Measurements from ENCODE around the gene ISX.
"Not testable (repeated sequence)": the region's sequence is repeated elsewhere in the genome, so short reads cannot be mapped to it uniquely, and the experiment has no call there.

The ISX gene

GRCh38 chr22:35037089-35037488 lies 28.9 kb upstream of the ISX start:
- Histone ChIP-seq H3K27ac (ENCODE audit: low read length) (no peak overlapping the region), H3K9me3 (ENCODE audit: control insufficient read depth, low read depth, low read length) (no peaks in the 10 kb centered on the region), H3K4me1 (ENCODE audit: control insufficient read depth, low read depth, low read length) (peaks cover 4% of the 10 kb centered on the region), H3K36me3 (ENCODE audit: control insufficient read depth, low read depth, low read length) (no peaks in the 10 kb centered on the region), H3K4me3 (ENCODE audit: low read length) (no peak overlapping the region), H3K9ac (ENCODE audit: low read length) (no peak overlapping the region), H3K27me3 (ENCODE audit: control insufficient read depth, insufficient read depth, low read length) (no peaks in the 10 kb centered on the region)

- Histone ChIP-seq H3K4me1 (ENCODE audit: control insufficient read depth, low read depth, low read length) (no peaks in the 10 kb centered on the region), H3K4me3 (ENCODE audit: low read length) (no peak overlapping the region), H3K27me3 (ENCODE audit: control insufficient read depth, insufficient read depth, low read length) (no peaks in the 10 kb centered on the region), H3K27ac (ENCODE audit: low read length) (no peak overlapping the region), H3K36me3 (ENCODE audit: control insufficient read depth, low read depth, low read length) (no peaks in the 10 kb centered on the region), H3K9me3 (ENCODE audit: control insufficient read depth, low read depth, low read length) (no peaks in the 10 kb centered on the region), H3K9ac (ENCODE audit: low read length) (no peak overlapping the region)
Observed at GRCh38 chr22:35039625-35040024, 26.3 kb upstream of the ISX start.

GRCh38 chr22:35043252-35043933 lies 22.6 kb upstream of the ISX start:
- H3K36me3 ChIP-seq (ENCODE audit: control insufficient read depth, low read depth, low read length) = no peaks in the 10 kb centered on the region
- H3K9ac ChIP-seq (ENCODE audit: low read length) = no peak overlapping the region
- H3K4me1 ChIP-seq (ENCODE audit: control insufficient read depth, low read depth, low read length) = no peaks in the 10 kb centered on the region
- H3K4me3 ChIP-seq (ENCODE audit: low read length) = no peak overlapping the region
- H3K27me3 ChIP-seq (ENCODE audit: control insufficient read depth, insufficient read depth, low read length) = no peaks in the 10 kb centered on the region
- no peak overlapping the region for H3K27ac ChIP-seq (ENCODE audit: low read length)
- H3K9me3 ChIP-seq (ENCODE audit: control insufficient read depth, low read depth, low read length) = no peaks in the 10 kb centered on the region

- no peaks in the 10 kb centered on the region for H3K9me3 ChIP-seq (ENCODE audit: control insufficient read depth, low read depth, low read length)
- no peaks in the 10 kb centered on the region for H3K4me1 ChIP-seq (ENCODE audit: control insufficient read depth, low read depth, low read length)
- H3K27ac ChIP-seq (ENCODE audit: low read length) = no peak overlapping the region
- H3K4me3 ChIP-seq (ENCODE audit: low read length) = no peak overlapping the region
- no peaks in the 10 kb centered on the region for H3K27me3 ChIP-seq (ENCODE audit: control insufficient read depth, insufficient read depth, low read length)
- H3K36me3 ChIP-seq (ENCODE audit: control insufficient read depth, low read depth, low read length) = no peaks in the 10 kb centered on the region
- H3K9ac ChIP-seq (ENCODE audit: low read length) = no peak overlapping the region
Observed at GRCh38 chr22:35043934-35044319, 22.0 kb upstream of the ISX start.

- Histone ChIP-seq H3K36me3 (ENCODE audit: control insufficient read depth, low read depth, low read length) (no peaks in the 10 kb centered on the region), H3K4me3 (ENCODE audit: low read length) (no peak overlapping the region), H3K9me3 (ENCODE audit: control insufficient read depth, low read depth, low read length) (no peaks in the 10 kb centered on the region), H3K27me3 (ENCODE audit: control insufficient read depth, insufficient read depth, low read length) (no peaks in the 10 kb centered on the region), H3K27ac (ENCODE audit: low read length) (no peak overlapping the region), H3K9ac (ENCODE audit: low read length) (no peak overlapping the region), H3K4me1 (ENCODE audit: control insufficient read depth, low read depth, low read length) (no peaks in the 10 kb centered on the region)
Observed at GRCh38 chr22:35044607-35045390, 21.2 kb upstream of the ISX start.

- no peak overlapping the region for H3K27ac ChIP-seq (ENCODE audit: low read length)
Observed at GRCh38 chr22:35045451-35045850, 20.5 kb upstream of the ISX start.

GRCh38 chr22:35046744-35047462 lies 19.1 kb upstream of the ISX start:
- H3K27ac ChIP-seq (ENCODE audit: low read length) = no peak overlapping the region
- H3K9me3 ChIP-seq (ENCODE audit: control insufficient read depth, low read depth, low read length) = no peaks in the 10 kb centered on the region
- H3K4me1 ChIP-seq (ENCODE audit: control insufficient read depth, low read depth, low read length) = no peaks in the 10 kb centered on the region
- H3K4me3 ChIP-seq (ENCODE audit: low read length) = no peak overlapping the region
- H3K36me3 ChIP-seq (ENCODE audit: control insufficient read depth, low read depth, low read length) = no peaks in the 10 kb centered on the region
- H3K9ac ChIP-seq (ENCODE audit: low read length) = no peak overlapping the region
- no peaks in the 10 kb centered on the region for H3K27me3 ChIP-seq (ENCODE audit: control insufficient read depth, insufficient read depth, low read length)

More at GRCh38 chr22:35045451-35045850, 20.5 kb upstream of the ISX start:
- H3K9ac ChIP-seq (ENCODE audit: low read length) = no peak overlapping the region
- no peak overlapping the region for H3K4me3 ChIP-seq (ENCODE audit: low read length)
- H3K4me1 ChIP-seq (ENCODE audit: control insufficient read depth, low read depth, low read length) = no peaks in the 10 kb centered on the region
- H3K36me3 ChIP-seq (ENCODE audit: control insufficient read depth, low read depth, low read length) = no peaks in the 10 kb centered on the region
- no peaks in the 10 kb centered on the region for H3K9me3 ChIP-seq (ENCODE audit: control insufficient read depth, low read depth, low read length)
- H3K27me3 ChIP-seq (ENCODE audit: control insufficient read depth, insufficient read depth, low read length) = no peaks in the 10 kb centered on the region

- H3K36me3 ChIP-seq (ENCODE audit: control insufficient read depth, low read depth, low read length); H3K9me3 ChIP-seq (ENCODE audit: control insufficient read depth, low read depth, low read length); H3K27me3 ChIP-seq (ENCODE audit: control insufficient read depth, insufficient read depth, low read length); H3K27ac ChIP-seq (ENCODE audit: low read length); H3K4me1 ChIP-seq (ENCODE audit: control insufficient read depth, low read depth, low read length); H3K9ac ChIP-seq (ENCODE audit: low read length); H3K4me3 ChIP-seq (ENCODE audit: low read length): not testable (repeated sequence)
Observed at GRCh38 chr22:35050038-35050437, 15.9 kb upstream of the ISX start.

GRCh38 chr22:35051013-35051535 lies 14.9 kb upstream of the ISX start:
- Histone ChIP-seq H3K9ac (ENCODE audit: low read length) (no peak overlapping the region), H3K4me1 (ENCODE audit: control insufficient read depth, low read depth, low read length) (no peaks in the 10 kb centered on the region), H3K36me3 (ENCODE audit: control insufficient read depth, low read depth, low read length) (no peaks in the 10 kb centered on the region), H3K27me3 (ENCODE audit: control insufficient read depth, insufficient read depth, low read length) (no peaks in the 10 kb centered on the region), H3K9me3 (ENCODE audit: control insufficient read depth, low read depth, low read length) (no peaks in the 10 kb centered on the region), H3K27ac (ENCODE audit: low read length) (no peak overlapping the region), H3K4me3 (ENCODE audit: low read length) (no peak overlapping the region)

GRCh38 chr22:35051791-35052190 lies 14.2 kb upstream of the ISX start:
- Histone ChIP-seq H3K27me3 (ENCODE audit: control insufficient read depth, insufficient read depth, low read length) (no peaks in the 10 kb centered on the region), H3K9ac (ENCODE audit: low read length) (no peak overlapping the region), H3K27ac (ENCODE audit: low read length) (no peak overlapping the region), H3K9me3 (ENCODE audit: control insufficient read depth, low read depth, low read length) (no peaks in the 10 kb centered on the region), H3K4me3 (ENCODE audit: low read length) (no peak overlapping the region), H3K36me3 (ENCODE audit: control insufficient read depth, low read depth, low read length) (no peaks in the 10 kb centered on the region), H3K4me1 (ENCODE audit: control insufficient read depth, low read depth, low read length) (no peaks in the 10 kb centered on the region)

- no peak overlapping the region for H3K27ac ChIP-seq (ENCODE audit: low read length)
- H3K27me3 ChIP-seq (ENCODE audit: control insufficient read depth, insufficient read depth, low read length) = no peaks in the 10 kb centered on the region
- no peak overlapping the region for H3K4me3 ChIP-seq (ENCODE audit: low read length)
- H3K36me3 ChIP-seq (ENCODE audit: control insufficient read depth, low read depth, low read length) = no peaks in the 10 kb centered on the region
- no peaks in the 10 kb centered on the region for H3K4me1 ChIP-seq (ENCODE audit: control insufficient read depth, low read depth, low read length)
- H3K9ac ChIP-seq (ENCODE audit: low read length) = no peak overlapping the region
- H3K9me3 ChIP-seq (ENCODE audit: control insufficient read depth, low read depth, low read length) = no peaks in the 10 kb centered on the region
Observed at GRCh38 chr22:35053060-35053835, 12.7 kb upstream of the ISX start.

All from iPS-18a (cell line).